ENCODE results near the gene CHERP.

- TF ChIP-seq CTCF (IDR thresholded peaks at IDR 0.05), result no peak
- no peak for TF ChIP-seq POLR2A (IDR thresholded peaks at IDR 0.05)
Observed at GRCh38 chr19:16516381-16516780, 25.9 kb downstream of the CHERP start.
